Testis (tissue), 2 donors: ENCODE data around the gene TBKBP1.

ENCODE experiments used
- POLR2A ChIP-seq: fragments of 450-650 bp; IDR thresholded peaks from one replicate; pipeline ENCODE4 v1.6.1; 2017; ENCODE audit warnings: antibody characterized with exemption, mild to moderate bottlenecking, moderate library complexity
- TF ChIP-seq, protein P1 (sequence below), 3 experiments: fragments of 450-650 bp in 2 of 3; fragments of 200-600 bp in 1 of 3; sonication (generic) in 1 of 3; IDR thresholded peaks; one replicate each; pipeline ENCODE4 v1.5.1; 2016 to 2019; ENCODE audit warnings: antibody characterized with exemption in 3 of 3, mild to moderate bottlenecking in 2 of 3, moderate library complexity in 1 of 3

GRCh38 chr17:47699536-47699840, 5.5 kb downstream of the TBKBP1 start:
- TF ChIP-seq, protein P1, sequence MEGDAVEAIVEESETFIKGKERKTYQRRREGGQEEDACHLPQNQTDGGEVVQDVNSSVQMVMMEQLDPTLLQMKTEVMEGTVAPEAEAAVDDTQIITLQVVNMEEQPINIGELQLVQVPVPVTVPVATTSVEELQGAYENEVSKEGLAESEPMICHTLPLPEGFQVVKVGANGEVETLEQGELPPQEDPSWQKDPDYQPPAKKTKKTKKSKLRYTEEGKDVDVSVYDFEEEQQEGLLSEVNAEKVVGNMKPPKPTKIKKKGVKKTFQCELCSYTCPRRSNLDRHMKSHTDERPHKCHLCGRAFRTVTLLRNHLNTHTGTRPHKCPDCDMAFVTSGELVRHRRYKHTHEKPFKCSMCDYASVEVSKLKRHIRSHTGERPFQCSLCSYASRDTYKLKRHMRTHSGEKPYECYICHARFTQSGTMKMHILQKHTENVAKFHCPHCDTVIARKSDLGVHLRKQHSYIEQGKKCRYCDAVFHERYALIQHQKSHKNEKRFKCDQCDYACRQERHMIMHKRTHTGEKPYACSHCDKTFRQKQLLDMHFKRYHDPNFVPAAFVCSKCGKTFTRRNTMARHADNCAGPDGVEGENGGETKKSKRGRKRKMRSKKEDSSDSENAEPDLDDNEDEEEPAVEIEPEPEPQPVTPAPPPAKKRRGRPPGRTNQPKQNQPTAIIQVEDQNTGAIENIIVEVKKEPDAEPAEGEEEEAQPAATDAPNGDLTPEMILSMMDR (IDR thresholded peaks at IDR 0.05), result no peak
- no peak for TF ChIP-seq POLR2A
